Muscle layer of colon (tissue), 2 donors: ENCODE measurements around the gene GPC3.

ENCODE experiments used
- H3K27ac ChIP-seq: one replicate; pipeline ENCODE4 v1.7.0; 2013; ENCODE audit warnings: low read depth, mild to moderate bottlenecking, low read length, moderate library complexity
- H3K27me3 ChIP-seq, 2 donors: one replicate each; pipeline ENCODE4 v1.7.0; 2013; ENCODE audit warnings: low read length in 2 of 2, mild to moderate bottlenecking in 2 of 2; ENCODE audit not compliant: insufficient read depth in 2 of 2, control insufficient read depth in 1 of 2
- H3K36me3 ChIP-seq: one replicate; pipeline ENCODE4 v1.7.0; 2013; ENCODE audit warnings: mild to moderate bottlenecking, low read length; ENCODE audit not compliant: insufficient read depth
- H3K4me1 ChIP-seq: one replicate; pipeline ENCODE4 v1.7.0; 2013; ENCODE audit warnings: mild to moderate bottlenecking, low read length; ENCODE audit not compliant: insufficient read depth
- H3K4me3 ChIP-seq, 2 donors: one replicate each; pipeline ENCODE4 v1.7.0; 2013; ENCODE audit warnings: low read length in 2 of 2, low read depth in 1 of 2, mild to moderate bottlenecking in 1 of 2, moderate library complexity in 1 of 2
- H3K9ac ChIP-seq: one replicate; pipeline ENCODE4 v1.7.0; 2013; ENCODE audit warnings: low read length
- H3K9me3 ChIP-seq: one replicate; pipeline ENCODE4 v1.7.0; 2013; ENCODE audit warnings: mild to moderate bottlenecking, low read length
- donor health status: abdominal sarcoma.
- donor health status: Adenocarcinoma of cecum.

The GPC3 gene

DNA sequence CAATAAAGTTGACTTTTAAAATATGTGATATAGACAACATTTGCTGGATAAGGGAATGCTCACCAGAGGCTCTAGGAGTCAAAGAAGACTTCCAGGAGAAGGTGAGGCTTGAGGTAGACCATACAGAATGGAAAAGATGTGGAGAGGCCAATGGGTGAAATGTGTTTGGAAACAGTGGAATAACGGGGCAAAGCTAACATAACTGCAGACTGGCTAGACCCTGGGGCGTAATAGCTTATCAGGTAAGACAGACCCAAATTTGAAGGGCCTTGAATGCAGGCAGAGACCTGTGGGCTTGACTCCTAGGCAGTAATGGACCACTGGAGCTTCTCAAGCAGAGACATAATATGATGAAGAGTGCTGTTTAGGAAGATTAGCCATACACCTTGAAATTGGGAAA is 25.4 kb downstream of the GPC3 start:
- Histone ChIP-seq H3K27ac (no peak overlapping the region), H3K9me3 (no peaks in the 10 kb centered on the region), H3K36me3 (no peaks in the 10 kb centered on the region), H3K4me1 (no peaks in the 10 kb centered on the region), H3K27me3 (peaks cover under 1 to 4% of the 10 kb centered on the region in 2 donors), H3K4me3 (no peak overlapping the region), H3K9ac (no peak overlapping the region)

DNA sequence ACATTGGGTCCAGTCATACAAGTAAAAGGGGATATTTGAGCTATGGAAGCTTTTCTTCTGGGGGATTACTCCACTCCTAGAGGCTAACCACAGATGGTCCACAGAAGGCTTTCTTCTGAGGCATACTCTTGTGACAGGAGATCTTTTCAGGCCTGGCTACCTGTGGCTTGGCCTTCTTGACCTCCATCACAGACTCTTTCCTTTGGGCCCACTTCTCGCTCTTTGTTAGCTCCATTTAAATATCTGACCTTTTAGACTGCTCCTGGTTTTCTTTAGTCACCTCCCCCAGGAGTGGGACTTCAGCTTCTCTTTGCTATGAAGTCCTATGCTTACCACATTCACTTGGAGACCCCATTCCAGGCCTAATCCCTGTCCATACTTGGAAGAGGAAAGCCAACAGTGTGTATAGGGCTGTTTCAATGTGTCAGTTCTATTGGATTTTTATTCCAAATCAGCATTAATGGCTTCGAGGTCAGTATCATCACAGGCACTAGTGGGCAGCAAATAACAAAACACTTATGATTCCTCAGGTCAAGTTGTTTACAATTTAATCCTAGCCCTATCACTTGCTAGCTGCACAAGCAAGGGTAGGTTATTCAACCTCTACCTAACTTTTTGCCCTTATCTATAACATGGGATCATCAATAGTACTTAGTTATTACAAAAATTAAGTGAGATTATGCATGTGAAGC is 26.3 kb downstream of the GPC3 start:
- H3K36me3 ChIP-seq = no peaks in the 10 kb centered on the region
- no peak overlapping the region for H3K9ac ChIP-seq
- no peaks in the 10 kb centered on the region for H3K4me1 ChIP-seq
- no peaks in the 10 kb centered on the region for H3K9me3 ChIP-seq
- H3K27ac ChIP-seq = no peak overlapping the region
- H3K27me3 ChIP-seq = peaks cover 0 to 4% of the 10 kb centered on the region in 2 donors
- no peak overlapping the region for H3K4me3 ChIP-seq

DNA sequence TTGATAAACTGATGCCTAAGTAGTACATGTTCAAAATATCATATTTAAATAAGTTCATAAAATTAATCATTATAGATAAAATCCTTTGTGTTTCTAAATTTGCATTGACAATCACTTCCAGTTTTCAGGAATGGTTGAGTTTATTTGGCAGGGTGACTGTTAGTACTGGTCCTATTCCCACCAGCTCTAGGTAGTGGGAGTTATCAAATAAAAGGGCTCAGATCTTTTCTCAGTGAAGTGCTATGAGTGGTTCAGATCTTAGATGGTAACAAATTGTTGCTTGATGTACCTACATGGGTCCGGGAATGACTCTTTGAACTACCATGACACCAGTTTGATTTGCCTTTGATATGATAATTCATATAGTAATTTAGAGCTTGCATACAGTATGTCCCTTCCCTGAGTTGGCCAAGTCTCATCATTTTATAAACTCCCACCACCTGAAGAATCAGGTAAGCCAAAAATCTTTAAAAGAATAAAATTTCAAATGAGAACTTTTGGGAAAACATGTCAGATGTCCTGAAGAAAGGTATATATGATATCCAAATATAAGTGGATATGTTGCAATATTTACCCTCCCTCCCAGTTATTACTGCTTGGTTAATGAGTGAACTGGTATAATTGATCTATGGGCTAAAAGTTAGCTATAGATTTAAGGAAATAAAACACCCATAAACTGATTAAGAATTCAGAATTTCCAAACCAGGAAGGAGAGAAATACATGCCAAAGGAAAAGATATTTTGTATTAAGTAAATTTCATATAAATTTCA is 28.6 kb downstream of the GPC3 start:
- H3K36me3 ChIP-seq = no peaks in the 10 kb centered on the region
- no peaks in the 10 kb centered on the region for H3K4me1 ChIP-seq
- H3K9me3 ChIP-seq = no peaks in the 10 kb centered on the region
- no peak overlapping the region for H3K9ac ChIP-seq
- no peak overlapping the region for H3K27ac ChIP-seq
- H3K27me3 ChIP-seq = no peaks in the 10 kb centered on the region
- no peak overlapping the region for H3K4me3 ChIP-seq

DNA sequence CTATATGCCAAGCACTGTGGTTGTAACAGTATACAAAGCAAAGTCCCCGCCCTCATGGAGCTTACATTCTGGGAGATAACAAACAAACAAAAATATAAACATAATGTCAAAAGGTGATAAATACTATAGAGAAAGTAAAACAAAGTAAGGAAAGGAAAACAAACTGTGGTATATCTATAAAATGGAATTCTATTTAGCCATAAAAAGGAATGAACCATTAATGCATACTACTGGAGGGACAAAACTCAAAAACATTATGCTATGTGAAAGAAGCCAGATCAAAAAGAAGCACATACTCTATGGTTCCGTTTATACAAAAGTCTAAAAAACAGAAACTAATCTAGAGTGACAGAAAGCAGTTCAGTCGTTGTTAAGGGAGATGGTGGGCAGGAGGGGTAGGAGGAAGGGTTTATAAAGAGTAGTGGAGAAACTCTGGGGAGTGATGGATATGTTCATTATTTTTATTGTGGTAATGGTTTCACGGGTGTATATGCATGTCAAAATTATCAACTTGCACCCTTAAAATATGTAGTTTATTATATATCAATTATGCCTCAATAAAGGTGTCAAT is 31.5 kb downstream of the GPC3 start:
- H3K27me3 ChIP-seq = no peaks in the 10 kb centered on the region
- no peaks in the 10 kb centered on the region for H3K4me1 ChIP-seq
- H3K27ac ChIP-seq = no peak overlapping the region
- no peaks in the 10 kb centered on the region for H3K9me3 ChIP-seq
- H3K9ac ChIP-seq = no peak overlapping the region
- H3K36me3 ChIP-seq = no peaks in the 10 kb centered on the region
- no peak overlapping the region for H3K4me3 ChIP-seq

DNA sequence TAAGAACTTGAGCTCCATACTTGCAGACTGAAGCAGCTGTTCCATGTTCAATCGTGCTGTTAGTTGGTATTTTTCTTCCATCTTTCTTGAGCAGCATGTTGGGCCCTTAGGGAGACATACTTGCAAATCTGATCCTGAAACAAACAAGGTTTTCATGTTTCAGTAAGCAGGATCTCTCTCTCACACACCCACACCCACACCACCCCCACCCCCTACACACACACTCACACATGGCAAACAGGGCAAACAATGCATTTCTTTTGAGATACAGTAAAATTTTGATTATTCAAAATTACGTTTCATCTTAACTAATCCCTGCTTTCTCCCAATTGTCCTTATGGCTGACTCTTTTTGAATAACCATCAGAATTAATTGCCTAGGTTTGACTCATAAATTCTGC is 32.3 kb downstream of the GPC3 start:
- Histone ChIP-seq H3K36me3 (no peaks in the 10 kb centered on the region), H3K9ac (no peak overlapping the region), H3K27me3 (no peaks in the 10 kb centered on the region), H3K27ac (no peak overlapping the region), H3K4me3 (no peak overlapping the region), H3K4me1 (no peaks in the 10 kb centered on the region), H3K9me3 (no peaks in the 10 kb centered on the region)

DNA sequence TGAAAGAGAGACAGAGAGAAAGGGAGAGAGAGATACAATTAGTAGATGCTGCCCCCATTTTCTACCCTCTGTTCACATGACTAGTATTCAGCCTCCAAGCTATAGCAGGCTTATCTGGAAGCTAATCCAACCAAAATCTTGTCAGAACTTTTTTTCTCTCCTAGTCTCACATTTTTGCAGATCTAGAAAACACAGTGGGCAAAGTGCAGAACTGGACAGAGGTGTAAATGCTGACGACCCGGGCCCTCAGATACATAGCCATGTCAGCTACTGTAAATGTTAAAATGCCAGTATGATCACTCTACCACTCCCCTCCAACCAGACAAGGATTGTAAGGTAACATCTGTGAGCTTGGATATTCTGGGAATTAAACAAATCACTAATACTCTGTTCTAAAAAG is 34.3 kb downstream of the GPC3 start:
- H3K27ac ChIP-seq = no peak overlapping the region
- H3K4me1 ChIP-seq = no peaks in the 10 kb centered on the region
- H3K27me3 ChIP-seq = peaks cover 0 to 4% of the 10 kb centered on the region in 2 donors
- H3K9ac ChIP-seq = no peak overlapping the region
- no peaks in the 10 kb centered on the region for H3K36me3 ChIP-seq
- no peak overlapping the region for H3K4me3 ChIP-seq
- H3K9me3 ChIP-seq = no peaks in the 10 kb centered on the region

DNA sequence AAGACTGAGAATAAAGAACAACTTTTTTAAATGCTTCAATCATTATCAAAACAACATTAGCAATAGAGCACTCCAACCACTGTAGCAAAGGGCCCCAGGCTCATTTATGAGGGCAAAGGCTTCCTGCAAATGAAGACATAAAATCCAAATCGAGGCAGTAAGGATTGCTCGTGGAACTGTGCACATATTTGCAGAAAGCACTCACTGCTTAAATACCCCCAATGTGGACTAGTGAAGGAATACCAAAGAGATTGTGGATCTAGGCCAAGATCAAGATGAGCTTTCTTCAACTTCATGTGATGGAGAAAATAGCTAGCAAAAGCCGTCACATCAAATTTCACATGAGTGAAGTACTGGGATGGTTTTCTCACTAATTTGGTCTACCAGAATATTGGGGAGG is 35.2 kb downstream of the GPC3 start:
- H3K9ac ChIP-seq = no peak overlapping the region
- no peaks in the 10 kb centered on the region for H3K4me1 ChIP-seq
- H3K9me3 ChIP-seq = no peaks in the 10 kb centered on the region
- peaks cover 0 to 4% of the 10 kb centered on the region in 2 donors for H3K27me3 ChIP-seq
- no peak overlapping the region for H3K27ac ChIP-seq
- no peaks in the 10 kb centered on the region for H3K36me3 ChIP-seq
- no peak overlapping the region for H3K4me3 ChIP-seq

DNA sequence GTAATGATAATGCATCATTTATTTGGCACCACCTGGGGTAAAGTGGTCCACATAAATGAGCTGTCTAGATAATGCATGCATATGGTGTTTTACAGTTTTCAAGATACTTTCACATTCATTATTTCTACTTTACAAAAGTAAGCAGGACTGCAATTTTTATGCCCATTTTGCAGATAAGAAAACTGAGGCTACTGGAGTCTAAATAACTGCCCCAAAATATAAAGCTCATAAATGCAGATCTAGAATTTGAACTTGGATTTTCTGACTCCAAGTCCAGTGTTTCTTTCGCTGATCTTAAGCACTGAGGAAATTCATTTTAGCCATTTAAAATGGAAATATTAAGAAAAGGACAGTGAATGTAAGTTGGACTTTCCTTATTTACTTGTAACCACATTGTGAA is 36.5 kb downstream of the GPC3 start:
- H3K27me3 ChIP-seq = peaks cover 0 to 4% of the 10 kb centered on the region in 2 donors
- H3K9ac ChIP-seq = no peak overlapping the region
- no peaks in the 10 kb centered on the region for H3K9me3 ChIP-seq
- no peaks in the 10 kb centered on the region for H3K36me3 ChIP-seq
- no peak overlapping the region for H3K27ac ChIP-seq
- H3K4me3 ChIP-seq = no peak overlapping the region
- H3K4me1 ChIP-seq = no peaks in the 10 kb centered on the region

DNA sequence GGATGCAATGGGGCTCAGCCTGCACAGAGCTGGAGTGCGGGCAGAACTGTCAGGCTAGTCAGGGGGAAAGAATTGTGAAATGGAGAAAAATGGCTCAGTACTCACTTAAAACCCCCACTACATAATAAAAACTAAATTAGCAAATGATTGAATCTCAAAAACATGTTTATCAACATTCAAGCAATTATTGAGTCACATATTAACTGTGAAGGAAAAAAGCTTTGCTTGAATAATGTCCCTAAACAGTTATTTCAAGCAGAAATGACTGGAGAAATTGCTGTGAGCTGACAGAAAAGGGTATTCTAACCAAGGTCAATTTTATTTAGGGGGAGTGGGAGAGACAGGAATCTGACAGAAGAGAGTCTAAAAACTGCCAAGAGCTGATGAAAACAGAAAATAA is 37.4 kb downstream of the GPC3 start:
- Histone ChIP-seq H3K4me1 (no peaks in the 10 kb centered on the region), H3K9ac (no peak overlapping the region), H3K4me3 (no peak overlapping the region), H3K27ac (no peak overlapping the region), H3K36me3 (no peaks in the 10 kb centered on the region), H3K27me3 (peaks cover 0 to 4% of the 10 kb centered on the region in 2 donors), H3K9me3 (no peaks in the 10 kb centered on the region)

DNA sequence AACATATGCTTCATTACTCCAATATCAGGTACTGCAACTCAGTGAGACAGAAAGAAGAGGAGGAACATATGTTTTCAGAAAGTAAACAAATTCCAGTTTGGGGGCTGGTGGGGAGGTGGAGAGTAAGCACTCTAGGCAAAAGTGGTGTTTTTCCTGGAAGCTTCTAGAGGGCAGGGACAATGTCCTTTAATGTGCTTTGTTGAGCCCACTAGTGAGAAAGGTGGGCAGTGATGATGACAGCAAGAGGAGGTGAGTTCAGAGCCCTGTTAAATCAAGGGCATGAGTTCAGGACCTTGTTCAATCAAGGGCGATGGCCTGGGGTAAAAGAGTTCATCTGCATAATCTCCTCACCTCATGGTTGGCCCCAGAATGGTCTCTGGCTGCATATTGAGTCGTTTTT is 38.4 kb downstream of the GPC3 start:
- H3K36me3 ChIP-seq = no peaks in the 10 kb centered on the region
- no peaks in the 10 kb centered on the region for H3K4me1 ChIP-seq
- no peak overlapping the region for H3K27ac ChIP-seq
- no peak overlapping the region for H3K4me3 ChIP-seq
- no peak overlapping the region for H3K9ac ChIP-seq
- H3K9me3 ChIP-seq = no peaks in the 10 kb centered on the region
- peaks cover 0 to 4% of the 10 kb centered on the region in 2 donors for H3K27me3 ChIP-seq

DNA sequence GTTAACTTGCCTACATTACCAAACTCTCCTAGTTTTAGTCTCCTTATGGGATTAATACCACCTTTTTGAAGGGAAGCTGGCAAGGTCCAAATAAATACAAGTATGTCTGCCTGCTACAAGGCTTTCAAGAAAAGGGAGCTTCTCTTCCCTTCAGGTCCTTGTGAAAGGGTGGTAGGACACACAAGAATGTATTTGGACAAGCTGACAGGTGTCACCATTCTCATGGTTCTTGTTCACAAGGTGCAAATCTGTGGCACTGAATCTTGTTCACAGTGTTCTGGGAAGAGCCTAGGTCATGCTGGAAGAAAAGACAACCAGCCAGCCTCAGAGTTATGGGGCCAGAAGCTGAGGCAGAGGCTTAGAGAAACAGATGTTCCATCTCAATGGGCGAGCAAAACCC is 41.9 kb downstream of the GPC3 start:
- Histone ChIP-seq H3K9ac (no peak overlapping the region), H3K36me3 (no peaks in the 10 kb centered on the region), H3K4me3 (no peak overlapping the region), H3K9me3 (no peaks in the 10 kb centered on the region), H3K4me1 (no peaks in the 10 kb centered on the region), H3K27ac (no peak overlapping the region), H3K27me3 (peaks cover 0 to 4% of the 10 kb centered on the region in 2 donors)
